C4-2B (cell line): ENCODE data around the gene EFTUD2.

Source experiments
- H3K27ac ChIP-seq: fragments of 450-650 bp; 2 replicates; pipeline ENCODE4 v1.5.1; 2017
- ZFX ChIP-seq: fragments of 450-650 bp; IDR thresholded peaks from 2 replicates; pipeline ENCODE4 v1.6.1; 2017
- TF ChIP-seq, protein P1 (sequence below): fragments of 450-650 bp; conservative IDR thresholded peaks from 2 replicates; pipeline ENCODE4 v1.5.1; 2017; ENCODE audit warnings: mild to moderate bottlenecking

EFTUD2 gene

DNA sequence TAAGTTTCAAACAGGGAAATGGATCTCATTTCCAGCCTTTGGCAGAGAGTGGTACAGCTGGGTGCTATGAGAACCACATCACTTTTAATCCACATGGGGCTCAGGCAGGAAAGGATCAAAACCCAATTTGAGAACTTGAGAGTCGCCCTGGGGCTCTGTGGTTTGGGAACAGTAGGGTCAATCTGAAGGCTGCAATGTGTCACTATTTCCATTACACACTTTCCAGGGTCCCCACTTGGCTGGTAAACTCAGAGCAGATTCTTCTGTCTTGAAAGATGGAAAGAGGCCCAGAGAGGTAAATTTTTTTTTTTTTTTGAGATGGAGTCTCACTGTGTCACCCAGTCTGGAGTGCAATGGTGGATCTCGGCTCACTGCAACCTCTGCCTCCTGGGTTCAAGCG is 58.3 kb downstream of the EFTUD2 start:
- no peak for TF ChIP-seq ZFX
- TF ChIP-seq, protein P1, sequence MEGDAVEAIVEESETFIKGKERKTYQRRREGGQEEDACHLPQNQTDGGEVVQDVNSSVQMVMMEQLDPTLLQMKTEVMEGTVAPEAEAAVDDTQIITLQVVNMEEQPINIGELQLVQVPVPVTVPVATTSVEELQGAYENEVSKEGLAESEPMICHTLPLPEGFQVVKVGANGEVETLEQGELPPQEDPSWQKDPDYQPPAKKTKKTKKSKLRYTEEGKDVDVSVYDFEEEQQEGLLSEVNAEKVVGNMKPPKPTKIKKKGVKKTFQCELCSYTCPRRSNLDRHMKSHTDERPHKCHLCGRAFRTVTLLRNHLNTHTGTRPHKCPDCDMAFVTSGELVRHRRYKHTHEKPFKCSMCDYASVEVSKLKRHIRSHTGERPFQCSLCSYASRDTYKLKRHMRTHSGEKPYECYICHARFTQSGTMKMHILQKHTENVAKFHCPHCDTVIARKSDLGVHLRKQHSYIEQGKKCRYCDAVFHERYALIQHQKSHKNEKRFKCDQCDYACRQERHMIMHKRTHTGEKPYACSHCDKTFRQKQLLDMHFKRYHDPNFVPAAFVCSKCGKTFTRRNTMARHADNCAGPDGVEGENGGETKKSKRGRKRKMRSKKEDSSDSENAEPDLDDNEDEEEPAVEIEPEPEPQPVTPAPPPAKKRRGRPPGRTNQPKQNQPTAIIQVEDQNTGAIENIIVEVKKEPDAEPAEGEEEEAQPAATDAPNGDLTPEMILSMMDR = no peak
- H3K27ac ChIP-seq = no peak overlapping the region

DNA sequence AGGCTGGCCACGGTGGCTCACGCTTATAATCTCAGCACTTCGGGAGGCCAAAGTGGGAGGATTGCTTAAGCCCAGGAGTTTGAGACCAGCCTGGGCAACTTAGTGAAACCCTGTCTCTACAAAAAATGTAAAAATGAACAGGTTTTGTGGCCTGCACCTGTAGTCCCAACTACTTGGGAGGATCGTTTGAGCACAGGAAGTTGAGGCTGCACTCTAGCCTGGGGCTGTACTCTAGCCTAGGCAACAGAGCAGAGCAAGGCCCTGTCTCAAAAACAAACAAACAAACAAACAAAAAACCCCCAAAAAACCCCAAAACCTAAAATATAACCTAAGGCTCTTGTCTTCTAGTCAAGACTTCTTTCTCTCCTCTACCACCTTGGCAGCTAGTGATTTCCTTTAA is 59.0 kb downstream of the EFTUD2 start:
- no peak overlapping the region for H3K27ac ChIP-seq
- no peak for TF ChIP-seq ZFX
- TF ChIP-seq, protein P1 = no peak

DNA sequence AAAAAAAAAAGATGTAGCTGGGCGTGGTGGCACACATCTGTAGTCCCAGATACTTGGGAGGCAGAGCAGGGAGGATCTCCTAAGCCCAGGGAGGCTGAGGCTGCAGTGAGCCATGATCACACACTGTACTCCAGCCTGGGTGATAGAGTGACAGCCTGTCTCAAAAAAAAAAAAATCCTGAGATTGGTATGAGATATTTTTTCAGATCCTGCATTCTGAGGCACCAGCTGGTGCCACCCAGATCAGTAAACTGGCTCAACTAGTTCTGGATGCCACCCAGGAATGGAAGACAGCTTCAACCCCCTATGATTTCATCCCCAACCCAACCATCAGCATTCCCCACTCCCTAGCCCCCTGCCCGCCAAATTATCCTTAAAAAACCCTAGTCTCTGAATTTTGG is 62.0 kb downstream of the EFTUD2 start:
- no peak overlapping the region for H3K27ac ChIP-seq

DNA sequence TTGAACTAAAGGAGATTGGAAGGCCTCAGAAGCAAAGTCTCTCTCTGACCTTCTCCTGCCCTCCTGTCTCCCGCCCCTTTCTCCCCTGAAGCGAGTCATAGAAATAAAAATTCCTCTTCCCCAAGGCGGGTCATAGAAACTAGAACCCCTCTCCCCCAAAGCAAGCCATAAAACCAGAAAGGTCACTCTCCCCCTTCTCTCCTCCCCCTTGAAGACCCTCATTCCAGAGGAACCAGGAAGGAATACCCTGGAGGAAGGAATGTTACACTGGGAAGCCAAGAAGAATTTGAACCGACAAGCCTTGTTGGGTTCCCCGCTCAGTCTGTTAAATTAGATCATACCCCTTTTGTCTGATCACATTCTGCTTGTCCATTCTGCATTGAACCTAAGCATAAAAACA is 66.4 kb downstream of the EFTUD2 start:
- no peak overlapping the region for H3K27ac ChIP-seq
- TF ChIP-seq, protein P1 = no peak
- no peak for TF ChIP-seq ZFX

More for the DNA sequence above, 62.0 kb downstream of the EFTUD2 start:
- TF ChIP-seq, protein P1 = no peak
- no peak for TF ChIP-seq ZFX

DNA sequence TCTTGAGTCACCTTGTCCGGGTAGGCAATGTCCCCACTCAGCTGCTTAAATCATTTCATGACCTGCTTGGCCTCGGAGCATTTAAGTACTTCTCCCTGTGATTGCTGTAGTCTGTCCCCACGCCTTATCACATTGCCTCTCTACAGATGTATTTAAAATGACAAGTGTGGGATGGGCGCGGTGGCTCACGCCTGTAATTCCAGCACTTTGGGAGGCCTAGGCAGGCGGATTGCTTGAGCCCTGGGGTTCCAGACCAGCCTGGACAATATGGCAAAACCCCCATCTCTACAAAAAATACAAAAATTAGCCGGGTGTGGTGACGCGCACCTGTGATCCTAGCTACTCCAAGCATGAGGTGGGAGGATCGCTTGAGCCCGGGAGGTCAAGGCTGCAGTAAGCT is 67.9 kb downstream of the EFTUD2 start:
- H3K27ac ChIP-seq = no peak overlapping the region
- TF ChIP-seq, protein P1 = no peak
- no peak for TF ChIP-seq ZFX

GRCh38 chr17:44830359-44831288 is 68.6 kb downstream of the EFTUD2 start:
- peak overlapping the region; percentile 20 for H3K27ac ChIP-seq
- TF ChIP-seq, protein P1 = no peak
- TF ChIP-seq ZFX = no peak

DNA sequence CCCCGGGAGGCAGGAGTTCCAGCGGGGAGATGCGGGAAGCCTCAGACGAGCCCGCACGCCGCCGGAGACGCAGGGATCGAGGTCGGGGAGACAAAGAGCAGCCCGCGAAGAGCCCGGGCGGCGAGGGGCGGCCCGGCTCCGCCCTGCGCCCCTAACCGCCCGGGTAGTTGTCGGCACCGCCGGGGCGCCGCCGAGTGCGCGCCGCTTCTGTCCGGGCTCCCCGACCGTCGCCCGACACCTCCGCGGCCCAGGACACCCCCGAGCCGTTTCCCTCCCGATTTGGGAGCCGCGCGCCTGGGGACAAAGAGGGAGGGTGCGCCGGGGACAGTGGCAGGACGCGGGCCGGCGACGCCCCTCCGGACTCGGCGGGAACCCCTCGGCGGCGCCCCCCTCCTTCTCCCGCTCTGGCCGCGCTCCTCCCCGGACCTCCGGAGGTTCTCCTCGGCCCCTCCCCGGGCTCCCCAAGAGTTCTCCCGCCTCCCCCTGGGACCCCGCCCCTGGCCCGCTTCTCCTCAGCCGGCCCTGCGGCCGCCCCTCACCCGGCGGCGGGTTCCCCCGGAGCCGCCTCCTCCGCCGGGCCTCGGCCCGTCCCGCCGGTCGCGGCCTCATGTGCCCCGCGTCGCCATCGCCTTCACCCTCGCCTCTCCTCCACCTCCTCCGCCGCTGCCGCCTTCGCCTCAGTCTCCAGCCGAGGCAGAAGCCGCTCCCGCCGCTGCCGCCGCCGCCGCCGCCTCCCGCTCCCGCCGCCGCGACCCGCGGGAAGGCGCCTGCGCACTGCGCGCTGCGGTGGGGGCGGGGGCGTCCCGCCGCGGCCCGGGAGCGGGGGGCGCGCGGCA is 69.5 kb downstream of the EFTUD2 start, which contains the start of gene GJC1:
Gene GJC1, minus strand, starts transcription at position 765 of the 836 bp plus-strand sequence. CDS start 24,470 bp downstream, outside the sequence.
- peak within 1 kb of the TSS; percentile 20 for H3K27ac ChIP-seq
- no peak; the same call in 1 of the 2 replicates for TF ChIP-seq ZFX
